ENCODE results near the gene PBX2. TPM values are rescaled to one million over a fixed set of nuclear protein-coding genes. Genes with fewer than 3 reads are reported as not detected.

The PBX2 gene
- total and polyA plus RNA-seq, 10 of the 15 experiments (the other 5 are each of a cell fraction or from before 2014, with no cell fraction given), result 0.84 to 66.5 (median 20.6) TPM

DNA sequence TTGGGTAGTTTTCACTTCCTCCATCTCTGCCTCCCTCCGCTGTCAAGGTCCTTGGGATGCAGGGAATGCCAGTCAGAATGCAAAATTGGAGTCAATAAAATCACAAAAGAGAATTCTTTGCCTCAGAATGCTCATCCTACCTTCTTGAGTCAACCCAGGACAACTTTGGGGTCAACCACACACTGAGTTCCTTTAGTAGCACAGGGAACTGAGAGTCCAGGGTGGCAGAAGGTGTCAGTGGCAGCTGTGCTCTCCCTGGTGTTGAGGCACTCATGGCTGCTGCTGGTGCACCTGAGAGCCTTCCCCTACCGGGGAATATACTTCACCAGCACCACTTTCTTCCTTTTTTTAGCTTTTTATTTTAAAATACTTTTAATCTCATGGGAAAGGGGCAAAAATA is 34.7 kb upstream of the PBX2 start (continued):
- TF ChIP-seq SUZ12 (IDR thresholded peaks at IDR 0.05; ENCODE audit: unreplicated experiment), result no peak
- TF ChIP-seq TCF3 (IDR thresholded peaks at IDR 0.05; ENCODE audit: borderline replicate concordance, insufficient read depth, low read depth, low read length), result peak; percentile 70; the same call in 1 of the 2 replicates
- no peak for TF ChIP-seq HDGF (IDR thresholded peaks at IDR 0.05)
- no peak for TF ChIP-seq CREM (IDR thresholded peaks at IDR 0.05; ENCODE audit: low read depth)
- TF ChIP-seq CHD1 (IDR thresholded peaks at IDR 0.05; ENCODE audit: low read depth, low read length), result no peak
- TF ChIP-seq, protein P1, sequence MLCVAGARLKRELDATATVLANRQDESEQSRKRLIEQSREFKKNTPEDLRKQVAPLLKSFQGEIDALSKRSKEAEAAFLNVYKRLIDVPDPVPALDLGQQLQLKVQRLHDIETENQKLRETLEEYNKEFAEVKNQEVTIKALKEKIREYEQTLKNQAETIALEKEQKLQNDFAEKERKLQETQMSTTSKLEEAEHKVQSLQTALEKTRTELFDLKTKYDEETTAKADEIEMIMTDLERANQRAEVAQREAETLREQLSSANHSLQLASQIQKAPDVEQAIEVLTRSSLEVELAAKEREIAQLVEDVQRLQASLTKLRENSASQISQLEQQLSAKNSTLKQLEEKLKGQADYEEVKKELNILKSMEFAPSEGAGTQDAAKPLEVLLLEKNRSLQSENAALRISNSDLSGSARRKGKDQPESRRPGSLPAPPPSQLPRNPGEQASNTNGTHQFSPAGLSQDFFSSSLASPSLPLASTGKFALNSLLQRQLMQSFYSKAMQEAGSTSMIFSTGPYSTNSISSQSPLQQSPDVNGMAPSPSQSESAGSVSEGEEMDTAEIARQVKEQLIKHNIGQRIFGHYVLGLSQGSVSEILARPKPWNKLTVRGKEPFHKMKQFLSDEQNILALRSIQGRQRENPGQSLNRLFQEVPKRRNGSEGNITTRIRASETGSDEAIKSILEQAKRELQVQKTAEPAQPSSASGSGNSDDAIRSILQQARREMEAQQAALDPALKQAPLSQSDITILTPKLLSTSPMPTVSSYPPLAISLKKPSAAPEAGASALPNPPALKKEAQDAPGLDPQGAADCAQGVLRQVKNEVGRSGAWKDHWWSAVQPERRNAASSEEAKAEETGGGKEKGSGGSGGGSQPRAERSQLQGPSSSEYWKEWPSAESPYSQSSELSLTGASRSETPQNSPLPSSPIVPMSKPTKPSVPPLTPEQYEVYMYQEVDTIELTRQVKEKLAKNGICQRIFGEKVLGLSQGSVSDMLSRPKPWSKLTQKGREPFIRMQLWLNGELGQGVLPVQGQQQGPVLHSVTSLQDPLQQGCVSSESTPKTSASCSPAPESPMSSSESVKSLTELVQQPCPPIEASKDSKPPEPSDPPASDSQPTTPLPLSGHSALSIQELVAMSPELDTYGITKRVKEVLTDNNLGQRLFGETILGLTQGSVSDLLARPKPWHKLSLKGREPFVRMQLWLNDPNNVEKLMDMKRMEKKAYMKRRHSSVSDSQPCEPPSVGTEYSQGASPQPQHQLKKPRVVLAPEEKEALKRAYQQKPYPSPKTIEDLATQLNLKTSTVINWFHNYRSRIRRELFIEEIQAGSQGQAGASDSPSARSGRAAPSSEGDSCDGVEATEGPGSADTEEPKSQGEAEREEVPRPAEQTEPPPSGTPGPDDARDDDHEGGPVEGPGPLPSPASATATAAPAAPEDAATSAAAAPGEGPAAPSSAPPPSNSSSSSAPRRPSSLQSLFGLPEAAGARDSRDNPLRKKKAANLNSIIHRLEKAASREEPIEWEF (IDR thresholded peaks at IDR 0.05; ENCODE audit: insufficient replicate concordance, low read depth, low read length), result no peak
- peak; percentile 86 for TF ChIP-seq EED (IDR thresholded peaks at IDR 0.05; ENCODE audit: low read depth)
- no peak for TF ChIP-seq JUND (IDR thresholded peaks at IDR 0.05; ENCODE audit: low read depth, low read length)
- TF ChIP-seq RELA (IDR thresholded peaks at IDR 0.05; ENCODE audit: borderline replicate concordance, partially characterized antibody), result no peak
- TF ChIP-seq NKRF (conservative IDR thresholded peaks at IDR 0.05), result no peak
- TF ChIP-seq NBN (IDR thresholded peaks at IDR 0.05), result no peak
- no peak for TF ChIP-seq TARDBP (IDR thresholded peaks at IDR 0.05; ENCODE audit: borderline replicate concordance)
- no peak for TF ChIP-seq BCLAF1 (IDR thresholded peaks at IDR 0.05)
- TF ChIP-seq, protein P2, sequence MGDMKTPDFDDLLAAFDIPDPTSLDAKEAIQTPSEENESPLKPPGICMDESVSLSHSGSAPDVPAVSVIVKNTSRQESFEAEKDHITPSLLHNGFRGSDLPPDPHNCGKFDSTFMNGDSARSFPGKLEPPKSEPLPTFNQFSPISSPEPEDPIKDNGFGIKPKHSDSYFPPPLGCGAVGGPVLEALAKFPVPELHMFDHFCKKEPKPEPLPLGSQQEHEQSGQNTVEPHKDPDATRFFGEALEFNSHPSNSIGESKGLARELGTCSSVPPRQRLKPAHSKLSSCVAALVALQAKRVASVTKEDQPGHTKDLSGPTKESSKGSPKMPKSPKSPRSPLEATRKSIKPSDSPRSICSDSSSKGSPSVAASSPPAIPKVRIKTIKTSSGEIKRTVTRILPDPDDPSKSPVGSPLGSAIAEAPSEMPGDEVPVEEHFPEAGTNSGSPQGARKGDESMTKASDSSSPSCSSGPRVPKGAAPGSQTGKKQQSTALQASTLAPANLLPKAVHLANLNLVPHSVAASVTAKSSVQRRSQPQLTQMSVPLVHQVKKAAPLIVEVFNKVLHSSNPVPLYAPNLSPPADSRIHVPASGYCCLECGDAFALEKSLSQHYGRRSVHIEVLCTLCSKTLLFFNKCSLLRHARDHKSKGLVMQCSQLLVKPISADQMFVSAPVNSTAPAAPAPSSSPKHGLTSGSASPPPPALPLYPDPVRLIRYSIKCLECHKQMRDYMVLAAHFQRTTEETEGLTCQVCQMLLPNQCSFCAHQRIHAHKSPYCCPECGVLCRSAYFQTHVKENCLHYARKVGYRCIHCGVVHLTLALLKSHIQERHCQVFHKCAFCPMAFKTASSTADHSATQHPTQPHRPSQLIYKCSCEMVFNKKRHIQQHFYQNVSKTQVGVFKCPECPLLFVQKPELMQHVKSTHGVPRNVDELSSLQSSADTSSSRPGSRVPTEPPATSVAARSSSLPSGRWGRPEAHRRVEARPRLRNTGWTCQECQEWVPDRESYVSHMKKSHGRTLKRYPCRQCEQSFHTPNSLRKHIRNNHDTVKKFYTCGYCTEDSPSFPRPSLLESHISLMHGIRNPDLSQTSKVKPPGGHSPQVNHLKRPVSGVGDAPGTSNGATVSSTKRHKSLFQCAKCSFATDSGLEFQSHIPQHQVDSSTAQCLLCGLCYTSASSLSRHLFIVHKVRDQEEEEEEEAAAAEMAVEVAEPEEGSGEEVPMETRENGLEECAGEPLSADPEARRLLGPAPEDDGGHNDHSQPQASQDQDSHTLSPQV (IDR thresholded peaks at IDR 0.05), result no peak
- TF ChIP-seq, protein P3, sequence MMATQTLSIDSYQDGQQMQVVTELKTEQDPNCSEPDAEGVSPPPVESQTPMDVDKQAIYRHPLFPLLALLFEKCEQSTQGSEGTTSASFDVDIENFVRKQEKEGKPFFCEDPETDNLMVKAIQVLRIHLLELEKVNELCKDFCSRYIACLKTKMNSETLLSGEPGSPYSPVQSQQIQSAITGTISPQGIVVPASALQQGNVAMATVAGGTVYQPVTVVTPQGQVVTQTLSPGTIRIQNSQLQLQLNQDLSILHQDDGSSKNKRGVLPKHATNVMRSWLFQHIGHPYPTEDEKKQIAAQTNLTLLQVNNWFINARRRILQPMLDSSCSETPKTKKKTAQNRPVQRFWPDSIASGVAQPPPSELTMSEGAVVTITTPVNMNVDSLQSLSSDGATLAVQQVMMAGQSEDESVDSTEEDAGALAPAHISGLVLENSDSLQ (IDR thresholded peaks at IDR 0.05), result no peak
- no peak for TF ChIP-seq POLR2AphosphoS5 (IDR thresholded peaks at IDR 0.05; ENCODE audit: low read length)
